GM12873 (cell line): ENCODE measurements around the gene POF1B.

ENCODE experiments used
- TF ChIP-seq, protein P1 (sequence below): IDR thresholded peaks from 2 replicates; pipeline ENCODE4 v1.5.1; 2012; ENCODE audit warnings: low read depth, mild to moderate bottlenecking, moderate library complexity, low read length, control low read depth; ENCODE audit not compliant: insufficient read depth; ENCODE audit errors: missing control alignments

POF1B gene

DNA sequence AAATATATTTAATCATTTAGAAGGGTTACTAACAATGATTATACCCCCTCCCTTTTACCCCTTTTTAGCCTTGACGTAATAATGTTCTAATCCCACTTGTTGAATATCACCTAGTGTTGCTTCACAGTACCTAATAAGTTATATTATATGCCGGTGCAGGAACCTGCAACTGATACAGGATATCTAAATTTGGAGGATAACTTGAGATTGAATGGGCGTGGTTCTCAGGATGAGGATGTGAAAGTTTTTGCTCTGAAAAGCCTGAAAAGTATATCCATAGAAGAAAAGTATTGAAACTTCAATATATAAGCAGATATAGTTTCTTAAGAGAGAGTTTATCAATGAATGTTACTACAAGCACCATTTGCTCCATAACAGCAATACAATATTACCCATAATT is 75.9 kb downstream of the POF1B start:
- TF ChIP-seq, protein P1, sequence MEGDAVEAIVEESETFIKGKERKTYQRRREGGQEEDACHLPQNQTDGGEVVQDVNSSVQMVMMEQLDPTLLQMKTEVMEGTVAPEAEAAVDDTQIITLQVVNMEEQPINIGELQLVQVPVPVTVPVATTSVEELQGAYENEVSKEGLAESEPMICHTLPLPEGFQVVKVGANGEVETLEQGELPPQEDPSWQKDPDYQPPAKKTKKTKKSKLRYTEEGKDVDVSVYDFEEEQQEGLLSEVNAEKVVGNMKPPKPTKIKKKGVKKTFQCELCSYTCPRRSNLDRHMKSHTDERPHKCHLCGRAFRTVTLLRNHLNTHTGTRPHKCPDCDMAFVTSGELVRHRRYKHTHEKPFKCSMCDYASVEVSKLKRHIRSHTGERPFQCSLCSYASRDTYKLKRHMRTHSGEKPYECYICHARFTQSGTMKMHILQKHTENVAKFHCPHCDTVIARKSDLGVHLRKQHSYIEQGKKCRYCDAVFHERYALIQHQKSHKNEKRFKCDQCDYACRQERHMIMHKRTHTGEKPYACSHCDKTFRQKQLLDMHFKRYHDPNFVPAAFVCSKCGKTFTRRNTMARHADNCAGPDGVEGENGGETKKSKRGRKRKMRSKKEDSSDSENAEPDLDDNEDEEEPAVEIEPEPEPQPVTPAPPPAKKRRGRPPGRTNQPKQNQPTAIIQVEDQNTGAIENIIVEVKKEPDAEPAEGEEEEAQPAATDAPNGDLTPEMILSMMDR, result no peak

DNA sequence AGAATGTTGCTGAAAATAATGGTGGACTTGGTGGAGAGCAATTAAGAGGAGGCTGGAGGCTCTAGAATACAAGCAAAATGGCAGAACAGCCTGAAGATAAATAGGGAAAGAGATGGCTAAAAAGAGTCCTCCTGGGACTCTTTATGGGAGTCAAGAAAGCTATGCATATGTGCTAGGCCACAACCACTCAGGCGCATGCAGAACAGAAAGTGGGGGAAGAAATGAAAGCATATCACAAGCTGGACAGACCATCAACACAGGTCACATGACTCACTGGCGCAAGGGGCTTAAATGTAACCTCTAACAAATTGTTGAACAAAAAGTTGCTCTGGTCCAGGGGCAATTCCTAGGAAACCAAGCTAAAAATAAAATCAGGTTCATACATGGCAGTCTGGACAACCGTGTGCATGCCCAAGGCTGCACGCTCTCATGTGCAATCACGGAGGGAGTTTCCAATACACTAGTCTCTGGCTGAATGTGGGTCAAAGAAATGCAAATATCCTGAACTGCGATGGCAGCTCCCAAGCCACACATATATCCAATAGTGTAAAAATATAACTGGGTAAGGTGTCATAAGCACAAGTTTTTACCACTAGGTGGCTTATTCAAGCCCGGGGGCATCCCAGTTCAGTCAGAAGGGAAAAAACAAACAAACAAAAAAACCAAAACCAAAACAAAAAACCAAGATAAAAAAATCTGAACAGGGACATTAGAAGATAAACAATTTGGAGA is 90.3 kb downstream of the POF1B start:
- TF ChIP-seq, protein P1, result no peak

DNA sequence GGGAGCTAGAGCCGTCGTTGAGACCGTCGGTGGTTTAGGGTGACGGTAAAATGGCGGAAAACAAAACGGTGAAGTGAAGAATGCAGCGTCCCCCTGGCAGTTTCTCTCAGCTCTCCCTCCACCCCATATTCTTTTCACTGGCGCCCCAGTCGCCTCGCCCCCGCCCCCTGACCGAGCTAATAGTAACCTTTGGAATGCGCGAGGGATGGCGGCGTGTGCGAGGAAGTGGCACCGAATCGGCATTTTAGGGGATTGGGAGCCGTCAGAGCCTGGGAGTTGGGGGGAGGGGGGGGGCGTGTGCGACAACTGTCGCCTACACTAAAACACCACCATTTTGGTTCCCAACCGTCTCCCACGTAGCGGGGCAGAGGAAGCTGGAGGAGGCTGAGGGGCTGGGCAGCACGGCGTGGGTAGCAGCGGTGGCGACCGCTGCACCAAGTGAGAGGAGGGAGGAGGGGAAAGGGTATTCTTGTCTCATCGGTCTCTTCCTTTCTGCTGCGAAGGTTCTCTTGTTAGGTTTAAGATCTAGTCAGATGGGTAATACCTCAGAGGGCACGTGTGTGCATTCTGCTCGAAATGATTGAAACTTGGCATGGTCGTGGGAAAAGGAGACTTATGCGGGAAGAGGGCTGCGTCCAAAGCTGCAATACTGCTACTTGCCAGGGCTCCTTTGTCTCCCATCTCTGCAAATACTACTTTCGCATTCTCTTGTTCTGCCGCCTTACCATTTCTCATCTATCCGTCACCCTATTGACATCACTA is 134.8 kb downstream of the POF1B start:
- TF ChIP-seq, protein P1, result no peak

DNA sequence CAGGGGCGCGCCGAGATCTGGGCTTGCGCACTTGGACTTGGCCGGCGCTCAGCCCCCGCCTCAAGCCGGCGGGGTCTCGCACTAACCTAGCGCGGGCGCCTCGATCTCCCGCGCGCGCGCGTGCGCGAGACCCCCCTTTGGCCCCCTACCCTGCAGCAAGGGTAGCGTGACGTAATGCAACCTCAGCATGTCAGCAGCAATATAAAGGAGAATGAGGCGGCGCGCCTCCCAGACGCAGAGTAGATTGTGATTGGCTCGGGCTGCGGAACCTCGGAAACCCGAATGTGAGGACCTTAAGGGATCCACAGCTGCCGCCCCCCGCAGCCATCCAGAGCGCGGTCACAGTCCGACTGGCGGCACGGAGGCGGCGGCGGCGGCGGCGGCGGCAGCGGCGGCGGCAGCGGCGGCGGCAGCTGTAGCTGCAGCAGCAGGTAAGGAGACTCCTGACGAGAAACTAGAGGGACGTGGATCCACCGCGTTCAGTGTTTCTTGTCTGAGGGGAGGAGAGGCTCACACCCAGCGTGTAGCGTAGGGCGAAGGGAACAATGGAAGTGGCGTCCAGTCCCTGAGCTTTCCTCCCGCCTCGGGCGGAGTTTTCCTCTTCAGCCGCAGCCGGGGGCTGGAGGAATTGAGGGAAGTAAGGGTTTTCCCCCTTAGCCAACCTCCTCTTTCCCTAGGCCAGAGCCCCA is 135.6 kb downstream of the POF1B start, which contains the start of the genes SATL1 and ZNF711:
Gene SATL1 (minus strand): TSS at position 19 of the 689 bp plus-strand sequence. CDS start 134,811 bp downstream, outside the sequence.
Gene ZNF711 (plus strand): TSS at position 231 of the 689 bp plus-strand sequence. CDS start 3,582 bp downstream, outside the sequence.
- TF ChIP-seq, protein P1, result no peak

DNA sequence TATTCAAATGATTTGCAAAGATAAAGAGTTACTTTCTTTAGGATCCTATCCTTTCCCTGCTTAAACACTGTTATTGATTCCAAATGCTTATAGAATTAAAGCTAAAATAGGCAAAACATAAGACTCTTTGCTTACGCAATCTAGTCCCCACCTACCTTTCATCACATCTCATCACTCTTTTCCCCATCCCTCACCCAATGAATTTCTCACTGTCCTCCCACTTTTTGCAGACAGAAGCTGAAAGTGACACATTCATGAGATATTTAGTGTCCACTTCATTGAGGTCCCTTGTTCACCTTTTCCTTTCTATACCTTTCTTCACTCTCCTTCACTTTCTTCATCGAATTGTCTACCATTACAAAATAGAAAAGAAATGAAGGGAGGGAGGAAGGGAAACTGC is 136.3 kb downstream of the POF1B start:
- TF ChIP-seq, protein P1, result no peak
